Liver (tissue), 9 donors: Measurements from ENCODE around the gene UNC93A. TPM values are rescaled to one million over a fixed set of nuclear protein-coding genes. Genes with fewer than 3 reads are reported as not detected.

Experiments used
- DNase-seq: peaks from one replicate; pipeline ENCODE4 v3.0.0-alpha.2; 2017; ENCODE audit warnings: low spot score
- H3K27ac ChIP-seq, 2 donors: one replicate each; pipeline ENCODE4 v1.7.0; 2013; ENCODE audit warnings: inconsistent platforms in 2 of 2, low read length in 2 of 2, control low read depth in 1 of 2, low read depth in 1 of 2, mild to moderate bottlenecking in 1 of 2
- H3K27me3 ChIP-seq, 4 donors: one replicate each; pipeline versions ENCODE4 v1.6.1 to v1.7.0; 2013; ENCODE audit warnings: low read length in 3 of 4, inconsistent platforms in 1 of 4, mild to moderate bottlenecking in 1 of 4, moderate library complexity in 1 of 4; ENCODE audit not compliant: control insufficient read depth in 4 of 4, insufficient read depth in 4 of 4
- H3K36me3 ChIP-seq, 4 donors: one replicate each; pipeline versions ENCODE4 v1.6.1 to v1.7.0; 2013; ENCODE audit warnings: low read length in 3 of 4, mild to moderate bottlenecking in 3 of 4, low read depth in 1 of 4, moderate library complexity in 1 of 4; ENCODE audit not compliant: control insufficient read depth in 4 of 4, insufficient read depth in 3 of 4
- H3K4me1 ChIP-seq, 4 donors: one replicate each; pipeline versions ENCODE4 v1.6.1 to v1.7.0; 2013; ENCODE audit warnings: low read length in 3 of 4, mild to moderate bottlenecking in 3 of 4, moderate library complexity in 1 of 4; ENCODE audit not compliant: control insufficient read depth in 4 of 4, insufficient read depth in 4 of 4
- H3K4me3 ChIP-seq, 3 donors: one replicate each; pipeline versions ENCODE4 v1.6.1 to v1.7.0; 2013; ENCODE audit warnings: low read length in 3 of 3, control low read depth in 1 of 3, low read depth in 1 of 3, mild to moderate bottlenecking in 1 of 3
- H3K9ac ChIP-seq, 2 donors: one replicate each; pipeline ENCODE4 v1.7.0; 2013; ENCODE audit warnings: low read length in 2 of 2, mild to moderate bottlenecking in 2 of 2, moderate library complexity in 2 of 2, control low read depth in 1 of 2, low read depth in 1 of 2
- H3K9me3 ChIP-seq, 4 donors: one replicate each; pipeline versions ENCODE4 v1.6.1 to v1.7.0; 2013; ENCODE audit warnings: low read length in 3 of 4; ENCODE audit not compliant: control insufficient read depth in 4 of 4
- ATF3 ChIP-seq: IDR thresholded peaks from 2 replicates; pipeline ENCODE4 v1.6.1; 2016; ENCODE audit warnings: antibody characterized with exemption
- CTCF ChIP-seq: fragments of 150-350 bp; IDR thresholded peaks from 2 replicates; pipeline ENCODE4 v1.5.1; 2017; ENCODE audit warnings: improper control_type of control experiment, low read depth, low read length; ENCODE audit not compliant: missing input control
- EGR1 ChIP-seq, 2 donors: IDR thresholded peaks; 2 replicates each; pipeline ENCODE4 v1.6.1; 2016 to 2018; ENCODE audit warnings: antibody characterized with exemption in 2 of 2, low read depth in 2 of 2
- FOXA1 ChIP-seq: IDR thresholded peaks from 2 replicates; pipeline ENCODE4 v1.6.1; 2016; ENCODE audit warnings: antibody characterized with exemption
- FOXA2 ChIP-seq: IDR thresholded peaks from 2 replicates; pipeline ENCODE4 v1.6.1; 2016; ENCODE audit warnings: antibody characterized with exemption
- GABPA ChIP-seq, 2 donors: IDR thresholded peaks in 1 of 2; conservative IDR thresholded peaks in 1 of 2; 2 replicates each; pipeline ENCODE4 v1.6.1; 2016; ENCODE audit warnings: antibody characterized with exemption in 2 of 2, mild to moderate bottlenecking in 1 of 2, moderate library complexity in 1 of 2
- HNF4A ChIP-seq, 2 donors: conservative IDR thresholded peaks; 2 replicates each; pipeline ENCODE4 v1.6.1; 2016; ENCODE audit warnings: antibody characterized with exemption in 2 of 2, mild to moderate bottlenecking in 2 of 2
- HNF4G ChIP-seq: IDR thresholded peaks from 2 replicates; pipeline ENCODE4 v1.6.1; 2016; ENCODE audit warnings: antibody characterized with exemption
- JUND ChIP-seq, 2 donors: IDR thresholded peaks; 2 replicates each; pipeline ENCODE4 v1.6.1; 2016; ENCODE audit warnings: antibody characterized with exemption in 2 of 2
- MAX ChIP-seq: IDR thresholded peaks from 2 replicates; pipeline ENCODE4 v1.6.1; 2016; ENCODE audit warnings: antibody characterized with exemption
- NR2F2 ChIP-seq: IDR thresholded peaks from 2 replicates; pipeline ENCODE4 v1.6.1; 2016; ENCODE audit warnings: antibody characterized with exemption
- RAD21 ChIP-seq, 2 donors: IDR thresholded peaks; 2 replicates each; pipeline ENCODE4 v1.6.1; 2016; ENCODE audit warnings: antibody characterized with exemption in 2 of 2, mild to moderate bottlenecking in 2 of 2
- REST ChIP-seq: IDR thresholded peaks from 2 replicates; pipeline ENCODE4 v1.6.1; 2016; ENCODE audit warnings: antibody characterized with exemption, mild to moderate bottlenecking
- RXRA ChIP-seq, 2 donors: IDR thresholded peaks; 2 replicates each; pipeline ENCODE4 v1.6.1; 2017 to 2018; ENCODE audit warnings: antibody characterized with exemption in 2 of 2, mild to moderate bottlenecking in 1 of 2
- SP1 ChIP-seq: IDR thresholded peaks from 2 replicates; pipeline ENCODE4 v1.6.1; 2018; ENCODE audit warnings: antibody characterized with exemption, mild to moderate bottlenecking
- TAF1 ChIP-seq: conservative IDR thresholded peaks from 2 replicates; pipeline ENCODE4 v1.6.1; 2016; ENCODE audit warnings: antibody characterized with exemption, mild to moderate bottlenecking
- YY1 ChIP-seq: IDR thresholded peaks from 2 replicates; pipeline ENCODE4 v1.6.1; 2016; ENCODE audit warnings: antibody characterized with exemption, mild to moderate bottlenecking
- ZBTB33 ChIP-seq: IDR thresholded peaks from 2 replicates; pipeline ENCODE4 v1.6.1; 2016; ENCODE audit warnings: antibody characterized with exemption
- WGBS: extraction: QIAGEN DNeasy Blood & Tissue Kit; methylation state at CpG from one replicate; pipeline ENCODE4 v1.1.7; 2013; 5-methylcytosine and 5-hydroxymethylcytosine counted together
- polyA plus RNA-seq, 2 donors: library from polyadenylated mRNA; stranded (reverse) in 1 of 2; unstranded in 1 of 2; fragments of 200-250 nt in 1 of 2; fragments of >200 nt in 1 of 2; fragmentation: Nextera tagmentation in 1 of 2; extraction: Ambion mirVana in 1 of 2; gene quantifications; one replicate each; pipeline versions ENCODE4 v1.2.1 to v1.2.3, GENCODE V29; 2013 to 2015
- total RNA-seq, 2 donors: library from RNA; depleted of rRNA; stranded (reverse); fragments of >200 nt; gene quantifications; one replicate each; pipeline ENCODE4 v1.2.3, GENCODE V29; 2014
- donor health status: healthy.
- donor health status: healthy.
- donor health status: healthy.
- donor health status: healthy.
- donor health status: healthy.

Gene UNC93A
- total and polyA plus RNA-seq, 4 donors, result 0.79 to 14.0 (median 4.6) TPM

- DNase-seq, result no peak
- Histone ChIP-seq H3K4me1 (peaks cover 6 to 28% (median 14%) of the 10 kb centered on the region in 4 donors), H3K9ac (no peak overlapping the region), H3K4me3 (no peak overlapping the region), H3K27me3 (no peaks in the 10 kb centered on the region), H3K36me3 (no peaks in the 10 kb centered on the region), H3K27ac (no peak overlapping the region), H3K9me3 (no peaks in the 10 kb centered on the region)
- 93% methylated on average over 22 of the region's 22 CpGs for WGBS
- TF ChIP-seq FOXA1, result no peak
- no peak for TF ChIP-seq RXRA (IDR thresholded peaks at IDR 0.05)
- TF ChIP-seq CTCF, result no peak
- no peak for TF ChIP-seq HNF4A (conservative IDR thresholded peaks at IDR 0.05)
- TF ChIP-seq JUND (IDR thresholded peaks at IDR 0.05), result no peak
- TF ChIP-seq MAX, result no peak
- no peak for TF ChIP-seq GABPA (IDR thresholded peaks at IDR 0.05 in 1 of 2, conservative IDR thresholded peaks at IDR 0.05 in 1 of 2)
- TF ChIP-seq EGR1 (IDR thresholded peaks at IDR 0.05; ENCODE audit: low read depth in 2 of 2), result no peak
- no peak for TF ChIP-seq ZBTB33
- no peak for TF ChIP-seq RAD21 (IDR thresholded peaks at IDR 0.05)
- TF ChIP-seq REST, result no peak
- TF ChIP-seq ATF3, result no peak
- no peak for TF ChIP-seq NR2F2
- TF ChIP-seq YY1, result no peak
- no peak for TF ChIP-seq FOXA2
- no peak for TF ChIP-seq SP1
- TF ChIP-seq TAF1, result no peak
- TF ChIP-seq HNF4G, result no peak
Measured at GRCh38 chr6:167303675-167304625, 12.8 kb downstream of the UNC93A start.
